Right cardiac atrium (tissue), 5 donors: ENCODE results near the gene SDK1. TPM values are rescaled to one million over a fixed set of nuclear protein-coding genes. Genes with fewer than 3 reads are reported as not detected.

Experiments
- ATAC-seq, 2 donors: fragments of 200-7000 bp; cut with Tn5 transposase; one replicate each; pipeline versions ENCODE4 v1.8.0 to v1.9.1; 2020; ENCODE audit warnings: moderate library complexity in 2 of 2, mild to moderate bottlenecking in 1 of 2
- DNase-seq, 3 donors: peaks; one replicate each; pipeline ENCODE4 v3.0.0-alpha.2; 2020
- H3K27ac ChIP-seq: one replicate; pipeline ENCODE4 v1.5.1; 2013; ENCODE audit warnings: mild to moderate bottlenecking, low read length, control low read depth, moderate library complexity
- H3K27me3 ChIP-seq: one replicate; pipeline ENCODE4 v1.6.1; 2013; ENCODE audit not compliant: control insufficient read depth, insufficient read depth
- H3K4me1 ChIP-seq: one replicate; pipeline ENCODE4 v1.6.1; 2013; ENCODE audit warnings: low read length; ENCODE audit not compliant: control insufficient read depth, insufficient read depth
- H3K4me3 ChIP-seq: one replicate; pipeline ENCODE4 v1.5.1; 2013; ENCODE audit warnings: low read length, control low read depth
- H3K9me3 ChIP-seq: one replicate; pipeline ENCODE4 v1.6.1; 2013; ENCODE audit warnings: low read length; ENCODE audit not compliant: control insufficient read depth
- WGBS: extraction: QIAGEN DNeasy Blood & Tissue Kit; methylation state at CpG from one replicate; pipeline ENCODE4 v1.1.7; 2013; 5-methylcytosine and 5-hydroxymethylcytosine counted together
- intact Hi-C, 4 donors: fragments of 100-400 bp; cut with DNase I; formaldehyde crosslinking; loops; one replicate each; pipeline versions ENCODE4 v1.11.0 to v1.14.0; 2022 to 2023
- polyA plus RNA-seq: library from polyadenylated mRNA; stranded (reverse); fragments of 200-250 nt; gene quantifications from one replicate; pipeline ENCODE4 v1.2.3, GENCODE V29; 2013
- total RNA-seq, 4 donors: library from RNA; stranded (reverse); fragmentation: NEBNext Ultra II Directional; extraction: Animal tissue kit (Norgen Biotek cat#: 25700); gene quantifications; one replicate each; pipeline ENCODE4 v1.2.1, GENCODE V29; 2021
- donor health status: healthy with polysubstance abuse.
- donor health status: DM: no; HTN: yes; CAD: no.
- donor health status: DM: no; HTN: no; CAD: no.
- donor health status: DM: no; HTN: yes; CAD: no; lungs with severe emphysema.
- donor health status: DM: yes; HTN: yes; CAD: no.

SDK1 gene
- total and polyA plus RNA-seq, 5 donors, result 0.97 to 3.2 (median 2.4) TPM

- intact Hi-C loops, result no loop called here
- Histone ChIP-seq H3K4me1 (no peaks in the 10 kb centered on the region), H3K27ac (no peak overlapping the region), H3K9me3 (no peaks in the 10 kb centered on the region), H3K27me3 (no peaks in the 10 kb centered on the region), H3K4me3 (no peak overlapping the region)
- DNase-seq (no peak), ATAC-seq (no peak)
- 74% methylated on average over 3 of the region's 3 CpGs for WGBS
Observed at GRCh38 chr7:3469641-3470040, 168.6 kb downstream of the SDK1 start.

GRCh38 chr7:3480197-3480596 lies 179.1 kb downstream of the SDK1 start:
- Histone ChIP-seq H3K4me1 (no peaks in the 10 kb centered on the region), H3K4me3 (no peak overlapping the region), H3K27me3 (no peaks in the 10 kb centered on the region), H3K27ac (no peak overlapping the region), H3K9me3 (no peaks in the 10 kb centered on the region)
- intact Hi-C loops, result no loop called here
- ATAC-seq (no peak), DNase-seq (no peak)
- WGBS, result 96% methylated on average over 15 of the region's 15 CpGs

GRCh38 chr7:3481435-3481834 lies 180.4 kb downstream of the SDK1 start:
- intact Hi-C loops, result no loop called here
- 71% methylated on average over 4 of the region's 4 CpGs for WGBS
- DNase-seq (no peak), ATAC-seq (no peak)
- Histone ChIP-seq H3K27me3 (no peaks in the 10 kb centered on the region), H3K4me3 (no peak overlapping the region), H3K27ac (no peak overlapping the region), H3K9me3 (no peaks in the 10 kb centered on the region), H3K4me1 (no peaks in the 10 kb centered on the region)

- DNase-seq, result no peak
Observed at GRCh38 chr7:3482147-3482921, 181.3 kb downstream of the SDK1 start.

GRCh38 chr7:3486841-3487240 lies 185.8 kb downstream of the SDK1 start:
- WGBS, result 87% methylated on average over 4 of the region's 4 CpGs
- ATAC-seq, result no peak

More at GRCh38 chr7:3482147-3482921, 181.3 kb downstream of the SDK1 start:
- intact Hi-C loops, result no loop called here
- H3K4me1 ChIP-seq, result no peaks in the 10 kb centered on the region
- 68% methylated on average over 13 of the region's 13 CpGs for WGBS
- no peak overlapping the region for H3K27ac ChIP-seq
- no peaks in the 10 kb centered on the region for H3K27me3 ChIP-seq
- no peak for ATAC-seq
- no peak overlapping the region for H3K4me3 ChIP-seq
- H3K9me3 ChIP-seq, result no peaks in the 10 kb centered on the region

GRCh38 chr7:3488829-3489228 lies 187.8 kb downstream of the SDK1 start:
- Histone ChIP-seq H3K9me3 (no peaks in the 10 kb centered on the region), H3K4me3 (no peak overlapping the region), H3K27me3 (no peaks in the 10 kb centered on the region), H3K4me1 (no peaks in the 10 kb centered on the region), H3K27ac (no peak overlapping the region)
- no peak for DNase-seq
- no peak for ATAC-seq
- intact Hi-C loops, result no loop called here
- 68% methylated on average over 3 of the region's 3 CpGs for WGBS

More at GRCh38 chr7:3486841-3487240, 185.8 kb downstream of the SDK1 start:
- Histone ChIP-seq H3K4me1 (no peaks in the 10 kb centered on the region), H3K27me3 (no peaks in the 10 kb centered on the region), H3K9me3 (no peaks in the 10 kb centered on the region), H3K4me3 (no peak overlapping the region), H3K27ac (no peak overlapping the region)
- intact Hi-C loops, result no loop called here
- no peak for DNase-seq

GRCh38 chr7:3493499-3493898 lies 192.4 kb downstream of the SDK1 start:
- Histone ChIP-seq H3K9me3 (no peaks in the 10 kb centered on the region), H3K27me3 (no peaks in the 10 kb centered on the region), H3K4me3 (no peak overlapping the region), H3K27ac (no peak overlapping the region), H3K4me1 (peaks cover 2% of the 10 kb centered on the region)
- no peak for DNase-seq
- ATAC-seq, result no peak
- intact Hi-C loops, result no loop called here

GRCh38 chr7:3494947-3495346 lies 193.9 kb downstream of the SDK1 start:
- H3K9me3 ChIP-seq, result no peaks in the 10 kb centered on the region
- H3K27me3 ChIP-seq, result no peaks in the 10 kb centered on the region
- no peak overlapping the region for H3K27ac ChIP-seq
- H3K4me3 ChIP-seq, result no peak overlapping the region
- 91% methylated on average over 6 of the region's 6 CpGs for WGBS
- ATAC-seq (no peak), DNase-seq (no peak)
- H3K4me1 ChIP-seq, result peaks cover 2% of the 10 kb centered on the region
- intact Hi-C loops, result no loop called here

GRCh38 chr7:3495530-3495929 lies 194.5 kb downstream of the SDK1 start:
- peak; percentile 51 to 64 for ATAC-seq
- Histone ChIP-seq H3K27me3 (no peaks in the 10 kb centered on the region), H3K9me3 (no peaks in the 10 kb centered on the region), H3K4me1 (peaks cover 2% of the 10 kb centered on the region), H3K27ac (no peak overlapping the region), H3K4me3 (no peak overlapping the region)
- 42% methylated on average over 12 of the region's 12 CpGs for WGBS
- intact Hi-C loops, result no loop called here
- peak; percentile 21 to 50 (median 49) for DNase-seq

GRCh38 chr7:3495954-3496353 lies 194.9 kb downstream of the SDK1 start:
- peak in 1 of 3 donors; percentile 24 for DNase-seq
- ATAC-seq, result no peak
- H3K9me3 ChIP-seq, result no peaks in the 10 kb centered on the region

GRCh38 chr7:3497796-3498195 lies 196.7 kb downstream of the SDK1 start:
- WGBS, result 78% methylated on average over 2 of the region's 2 CpGs
- H3K4me3 ChIP-seq, result no peak overlapping the region

More at GRCh38 chr7:3495954-3496353, 194.9 kb downstream of the SDK1 start:
- Histone ChIP-seq H3K27me3 (no peaks in the 10 kb centered on the region), H3K27ac (no peak overlapping the region), H3K4me3 (no peak overlapping the region), H3K4me1 (peaks cover 2% of the 10 kb centered on the region)
- 32% methylated on average over 5 of the region's 5 CpGs for WGBS
- intact Hi-C loops, result no loop called here

GRCh38 chr7:3501671-3502070 lies 200.6 kb downstream of the SDK1 start:
- H3K4me3 ChIP-seq, result no peak overlapping the region
- no peaks in the 10 kb centered on the region for H3K4me1 ChIP-seq
- H3K9me3 ChIP-seq, result no peaks in the 10 kb centered on the region
- no peak for DNase-seq
- H3K27ac ChIP-seq, result no peak overlapping the region
- no peak for ATAC-seq
- intact Hi-C loops, result no loop called here
- no peaks in the 10 kb centered on the region for H3K27me3 ChIP-seq

More at GRCh38 chr7:3497796-3498195, 196.7 kb downstream of the SDK1 start:
- ATAC-seq (no peak), DNase-seq (no peak)
- H3K4me1 ChIP-seq, result peaks cover 2% of the 10 kb centered on the region
- H3K27me3 ChIP-seq, result no peaks in the 10 kb centered on the region
- intact Hi-C loops, result no loop called here
- H3K9me3 ChIP-seq, result no peaks in the 10 kb centered on the region
- H3K27ac ChIP-seq, result no peak overlapping the region
